Lower leg skin (tissue), 3 donors: ENCODE results near the gene LRFN5.

Source experiments
- POLR2A ChIP-seq, 2 donors: fragments of 450-650 bp; IDR thresholded peaks; one replicate each; pipeline ENCODE4 v1.6.1; 2016 to 2017; ENCODE audit warnings: antibody characterized with exemption in 2 of 2, mild to moderate bottlenecking in 1 of 2, moderate library complexity in 1 of 2
- TF ChIP-seq, protein P1 (sequence below), 3 donors: fragments of 450-650 bp; IDR thresholded peaks; one replicate each; pipeline ENCODE4 v1.5.1; 2016; ENCODE audit warnings: antibody characterized with exemption in 3 of 3, mild to moderate bottlenecking in 3 of 3, moderate library complexity in 2 of 3

DNA sequence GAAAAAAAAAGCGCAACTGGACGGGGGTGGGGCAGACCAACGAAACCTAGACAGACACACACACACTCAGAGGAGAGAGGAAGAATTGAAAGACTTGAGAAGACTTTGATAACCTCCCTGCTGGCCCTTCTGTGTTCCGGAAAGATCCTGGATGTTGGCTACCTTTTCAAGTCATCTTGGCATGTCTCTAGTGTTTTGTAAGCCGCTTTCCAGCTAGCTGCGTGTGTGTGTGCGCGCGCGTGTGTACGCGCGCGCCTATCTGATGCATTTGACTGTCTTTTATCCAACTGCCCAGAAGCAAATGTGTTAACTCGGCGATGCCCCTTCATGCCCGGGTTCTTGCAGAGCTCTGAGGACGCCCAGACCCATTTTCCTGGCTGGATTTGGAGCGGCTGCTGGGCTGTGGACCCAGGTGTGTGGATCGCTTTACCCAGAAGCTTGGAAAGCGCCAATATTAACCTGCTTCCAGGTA lies 664 bp downstream of the LRFN5 start:
- TF ChIP-seq, protein P1, sequence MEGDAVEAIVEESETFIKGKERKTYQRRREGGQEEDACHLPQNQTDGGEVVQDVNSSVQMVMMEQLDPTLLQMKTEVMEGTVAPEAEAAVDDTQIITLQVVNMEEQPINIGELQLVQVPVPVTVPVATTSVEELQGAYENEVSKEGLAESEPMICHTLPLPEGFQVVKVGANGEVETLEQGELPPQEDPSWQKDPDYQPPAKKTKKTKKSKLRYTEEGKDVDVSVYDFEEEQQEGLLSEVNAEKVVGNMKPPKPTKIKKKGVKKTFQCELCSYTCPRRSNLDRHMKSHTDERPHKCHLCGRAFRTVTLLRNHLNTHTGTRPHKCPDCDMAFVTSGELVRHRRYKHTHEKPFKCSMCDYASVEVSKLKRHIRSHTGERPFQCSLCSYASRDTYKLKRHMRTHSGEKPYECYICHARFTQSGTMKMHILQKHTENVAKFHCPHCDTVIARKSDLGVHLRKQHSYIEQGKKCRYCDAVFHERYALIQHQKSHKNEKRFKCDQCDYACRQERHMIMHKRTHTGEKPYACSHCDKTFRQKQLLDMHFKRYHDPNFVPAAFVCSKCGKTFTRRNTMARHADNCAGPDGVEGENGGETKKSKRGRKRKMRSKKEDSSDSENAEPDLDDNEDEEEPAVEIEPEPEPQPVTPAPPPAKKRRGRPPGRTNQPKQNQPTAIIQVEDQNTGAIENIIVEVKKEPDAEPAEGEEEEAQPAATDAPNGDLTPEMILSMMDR (IDR thresholded peaks at IDR 0.05), result no peak
- no peak for TF ChIP-seq POLR2A (IDR thresholded peaks at IDR 0.05)
